Loucy (cell line): ENCODE results near the gene ATRIP.
"Not testable (repeated sequence)": the region's sequence is repeated elsewhere in the genome, so short reads cannot be mapped to it uniquely, and the experiment has no call there.

Experiments
- CTCF ChIP-seq: fragments of 200-600 bp; sonication (generic); conservative IDR thresholded peaks from 2 replicates; pipeline ENCODE4 v1.5.1; 2014; ENCODE audit warnings: mild to moderate bottlenecking, antibody characterized with exemption, low read length
- EZH2phosphoT487 ChIP-seq: fragments of 200-600 bp; IDR thresholded peaks from 2 replicates; pipeline ENCODE4 v1.6.1; 2018; ENCODE audit warnings: antibody characterized with exemption, mild to moderate bottlenecking, moderate library complexity, borderline replicate concordance

DNA sequence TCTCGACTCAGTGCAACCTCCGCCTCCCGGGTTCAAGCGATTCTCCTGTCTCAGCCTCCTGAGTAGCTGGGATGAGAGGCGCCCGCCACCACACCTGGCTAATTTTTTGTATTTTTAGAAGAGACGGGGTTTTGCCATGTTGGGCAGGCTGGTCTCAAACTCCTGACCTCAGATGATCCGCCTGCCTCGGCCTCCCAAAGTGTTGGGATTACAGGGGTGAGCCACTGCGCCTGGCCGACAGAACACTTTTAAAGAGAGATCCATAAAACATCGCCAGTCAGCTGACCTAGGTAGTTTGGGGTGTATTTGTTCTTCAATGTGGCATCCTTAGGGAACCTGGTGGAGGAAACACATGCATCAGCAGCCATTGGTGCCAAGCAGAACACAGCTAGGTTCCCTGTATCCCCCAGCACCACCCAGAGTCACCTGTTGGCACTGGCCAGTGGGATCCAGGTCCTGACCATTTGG lies 45.1 kb upstream of the ATRIP start:
- not testable (repeated sequence) for TF ChIP-seq CTCF, EZH2phosphoT487
